Sigmoid colon (tissue), 7 donors: ENCODE measurements around the gene KLK14. TPM values are rescaled to one million over a fixed set of nuclear protein-coding genes. Genes with fewer than 3 reads are reported as not detected.

Experiments used
- DNase-seq: peaks from one replicate; pipeline ENCODE4 v3.0.0-alpha.2; 2019
- H3K27ac ChIP-seq, 4 donors: fragments of 200-600 bp; sonication (generic); one replicate each; pipeline ENCODE4 v1.5.1; 2016 to 2019; ENCODE audit warnings: mild to moderate bottlenecking in 1 of 4
- H3K27me3 ChIP-seq, 3 donors: fragments of 200-600 bp; sonication (generic); one replicate each; pipeline ENCODE4 v1.5.1; 2019; ENCODE audit warnings: mild to moderate bottlenecking in 1 of 3
- H3K36me3 ChIP-seq, 4 donors: fragments of 200-600 bp; sonication (generic); one replicate each; pipeline ENCODE4 v1.5.1; 2016 to 2019
- H3K4me1 ChIP-seq, 4 donors: fragments of 200-600 bp; sonication (generic); one replicate each; pipeline ENCODE4 v1.5.1; 2017 to 2019
- H3K4me3 ChIP-seq, 4 donors: fragments of 200-600 bp; sonication (generic); one replicate each; pipeline ENCODE4 v1.5.1; 2017 to 2019; ENCODE audit warnings: mild to moderate bottlenecking in 2 of 4, moderate library complexity in 1 of 4
- H3K9me3 ChIP-seq, 4 donors: fragments of 200-600 bp in 3 of 4; sonication (generic) in 3 of 4; one replicate each; pipeline versions ENCODE4 v1.5.1 to v1.6.1; 2013 to 2019
- CTCF ChIP-seq, 4 experiments: fragments of 450-650 bp in 3 of 4; fragments of 200-600 bp in 1 of 4; IDR thresholded peaks; one replicate each; pipeline ENCODE4 v1.5.1; 2016 to 2019; ENCODE audit warnings: antibody characterized with exemption in 4 of 4, mild to moderate bottlenecking in 3 of 4, moderate library complexity in 2 of 4
- EP300 ChIP-seq, 4 donors: sonication (generic); formaldehyde crosslinking; IDR thresholded peaks; one replicate each; pipeline ENCODE4 v1.6.1; 2017; ENCODE audit warnings: antibody characterized with exemption in 4 of 4
- POLR2A ChIP-seq, 2 donors: fragments of 450-650 bp; IDR thresholded peaks; one replicate each; pipeline ENCODE4 v1.6.1; 2016; ENCODE audit warnings: antibody characterized with exemption in 2 of 2, mild to moderate bottlenecking in 2 of 2, moderate library complexity in 2 of 2
- POLR2AphosphoS5 ChIP-seq, 4 donors: sonication (generic); formaldehyde crosslinking; IDR thresholded peaks; one replicate each; pipeline ENCODE4 v1.6.1; 2017; ENCODE audit warnings: antibody characterized with exemption in 4 of 4
- WGBS, 2 donors: extraction: QIAGEN DNeasy Blood & Tissue Kit; methylation state at CpG; one replicate each; pipeline ENCODE4 v1.1.7; 2013; 5-methylcytosine and 5-hydroxymethylcytosine counted together
- intact Hi-C: fragments of 100-400 bp; cut with DNase I; formaldehyde crosslinking; loops from one replicate; pipeline ENCODE4 v1.15.1; 2023
- polyA plus RNA-seq, 3 donors: library from polyadenylated mRNA; stranded (reverse); fragments of 200-250 nt; gene quantifications; one replicate each; pipeline ENCODE4 v1.2.3, GENCODE V29; 2013
- total RNA-seq, 4 donors: library from RNA; depleted of rRNA; stranded (reverse); fragments of >200 nt; gene quantifications; one replicate each; pipeline ENCODE4 v1.1.0, GENCODE V29; 2016
- donor health status: healthy with polysubstance abuse.
- donor health status: Bipolar disorder and iron deficiency.
- donor health status: healthy.

Gene KLK14
- total and polyA plus RNA-seq, 7 donors = 0.51 TPM; not detected in 6

- no peaks in the 10 kb centered on the region for H3K9me3 ChIP-seq
- no peaks in the 10 kb centered on the region for H3K36me3 ChIP-seq
- H3K4me1 ChIP-seq = no peaks in the 10 kb centered on the region
- no peak overlapping the region for H3K4me3 ChIP-seq
- peaks cover 0 to 23% (median 0%) of the 10 kb centered on the region in 3 donors for H3K27me3 ChIP-seq
- intact Hi-C loops = no loop called here
- no peak for TF ChIP-seq POLR2AphosphoS5 (IDR thresholded peaks at IDR 0.05)
- no peak for TF ChIP-seq CTCF (IDR thresholded peaks at IDR 0.05)
- no peak for TF ChIP-seq POLR2A (IDR thresholded peaks at IDR 0.05)
- no peak for TF ChIP-seq EP300 (IDR thresholded peaks at IDR 0.05)
- H3K27ac ChIP-seq = peak overlapping the region; percentile 24 to 48 (median 36)
- DNase-seq = peak; percentile 60
- 79 to 91% methylated on average over 9 of the region's 9 CpGs for WGBS, 2 donors
Measured at GRCh38 chr19:51124216-51124615, 41.5 kb upstream of the KLK14 start.

GRCh38 chr19:51123802-51124201, 41.1 kb upstream of the KLK14 start:
- intact Hi-C loops = no loop called here
- 74 to 81% methylated on average over 9 of the region's 9 CpGs for WGBS, 2 donors
- no peak for TF ChIP-seq EP300 (IDR thresholded peaks at IDR 0.05)
- no peak for TF ChIP-seq POLR2AphosphoS5 (IDR thresholded peaks at IDR 0.05)
- TF ChIP-seq CTCF (IDR thresholded peaks at IDR 0.05) = no peak
- no peak for TF ChIP-seq POLR2A (IDR thresholded peaks at IDR 0.05)
- peaks cover 0 to 23% (median 0%) of the 10 kb centered on the region in 3 donors for H3K27me3 ChIP-seq
- peak; percentile 57 for DNase-seq
- H3K4me3 ChIP-seq = no peak overlapping the region
- H3K4me1 ChIP-seq = no peaks in the 10 kb centered on the region
- H3K36me3 ChIP-seq = no peaks in the 10 kb centered on the region
- H3K9me3 ChIP-seq = no peaks in the 10 kb centered on the region
- H3K27ac ChIP-seq = peak overlapping the region in 2 of 4 donors; percentile 31 to 48

- peak; percentile 72 for DNase-seq
- peak overlapping the region in 3 of 4 donors; percentile 31 to 54 (median 52) for H3K27ac ChIP-seq
- no peak overlapping the region for H3K4me3 ChIP-seq
- WGBS, 2 donors = 47 to 50% methylated on average over 6 of the region's 6 CpGs
- intact Hi-C loops = no loop called here
- H3K9me3 ChIP-seq = no peaks in the 10 kb centered on the region
- peaks cover 0 to 23% (median 0%) of the 10 kb centered on the region in 3 donors for H3K27me3 ChIP-seq
- TF ChIP-seq CTCF (IDR thresholded peaks at IDR 0.05) (no peak), EP300 (IDR thresholded peaks at IDR 0.05) (no peak), POLR2A (IDR thresholded peaks at IDR 0.05) (no peak), POLR2AphosphoS5 (IDR thresholded peaks at IDR 0.05) (no peak)
- H3K36me3 ChIP-seq = no peaks in the 10 kb centered on the region
- no peaks in the 10 kb centered on the region for H3K4me1 ChIP-seq
Measured at GRCh38 chr19:51123381-51123800, 40.7 kb upstream of the KLK14 start.

GRCh38 chr19:51122112-51122981, 39.7 kb upstream of the KLK14 start:
- Histone ChIP-seq H3K36me3 (no peaks in the 10 kb centered on the region), H3K27me3 (peaks cover 0 to 23% (median 0%) of the 10 kb centered on the region in 3 donors), H3K9me3 (no peaks in the 10 kb centered on the region), H3K4me1 (no peaks in the 10 kb centered on the region), H3K4me3 (no peak overlapping the region), H3K27ac (peak overlapping the region in 3 of 4 donors; percentile 14 to 54 (median 52))
- WGBS, 2 donors = 65 to 75% methylated on average over 22 of the region's 22 CpGs
- TF ChIP-seq POLR2A (IDR thresholded peaks at IDR 0.05) = no peak
- no peak for TF ChIP-seq EP300 (IDR thresholded peaks at IDR 0.05)
- TF ChIP-seq CTCF (IDR thresholded peaks at IDR 0.05) = no peak
- no peak for TF ChIP-seq POLR2AphosphoS5 (IDR thresholded peaks at IDR 0.05)
- intact Hi-C loops = no loop called here
- peak; percentile 36 for DNase-seq
